IPS-15b (cell line): Measurements from ENCODE around the gene EIF2D.

Source experiments
- H3K27me3 ChIP-seq: one replicate; pipeline ENCODE4 v1.6.1; 2013; ENCODE audit warnings: low read length; ENCODE audit not compliant: control insufficient read depth, insufficient read depth
- H3K36me3 ChIP-seq: one replicate; pipeline ENCODE4 v1.6.1; 2013; ENCODE audit warnings: low read length; ENCODE audit not compliant: control insufficient read depth, insufficient read depth
- H3K4me1 ChIP-seq: one replicate; pipeline ENCODE4 v1.6.1; 2013; ENCODE audit warnings: mild to moderate bottlenecking, low read length; ENCODE audit not compliant: control insufficient read depth, insufficient read depth
- H3K4me3 ChIP-seq: one replicate; pipeline ENCODE4 v1.5.1; 2013; ENCODE audit warnings: low read depth, low read length
- H3K9ac ChIP-seq: one replicate; pipeline ENCODE4 v1.6.1; 2013; ENCODE audit warnings: low read depth, mild to moderate bottlenecking, low read length
- H3K9me3 ChIP-seq: one replicate; pipeline ENCODE4 v1.6.1; 2013; ENCODE audit warnings: mild to moderate bottlenecking, low read length; ENCODE audit not compliant: control insufficient read depth, insufficient read depth

Gene EIF2D

DNA sequence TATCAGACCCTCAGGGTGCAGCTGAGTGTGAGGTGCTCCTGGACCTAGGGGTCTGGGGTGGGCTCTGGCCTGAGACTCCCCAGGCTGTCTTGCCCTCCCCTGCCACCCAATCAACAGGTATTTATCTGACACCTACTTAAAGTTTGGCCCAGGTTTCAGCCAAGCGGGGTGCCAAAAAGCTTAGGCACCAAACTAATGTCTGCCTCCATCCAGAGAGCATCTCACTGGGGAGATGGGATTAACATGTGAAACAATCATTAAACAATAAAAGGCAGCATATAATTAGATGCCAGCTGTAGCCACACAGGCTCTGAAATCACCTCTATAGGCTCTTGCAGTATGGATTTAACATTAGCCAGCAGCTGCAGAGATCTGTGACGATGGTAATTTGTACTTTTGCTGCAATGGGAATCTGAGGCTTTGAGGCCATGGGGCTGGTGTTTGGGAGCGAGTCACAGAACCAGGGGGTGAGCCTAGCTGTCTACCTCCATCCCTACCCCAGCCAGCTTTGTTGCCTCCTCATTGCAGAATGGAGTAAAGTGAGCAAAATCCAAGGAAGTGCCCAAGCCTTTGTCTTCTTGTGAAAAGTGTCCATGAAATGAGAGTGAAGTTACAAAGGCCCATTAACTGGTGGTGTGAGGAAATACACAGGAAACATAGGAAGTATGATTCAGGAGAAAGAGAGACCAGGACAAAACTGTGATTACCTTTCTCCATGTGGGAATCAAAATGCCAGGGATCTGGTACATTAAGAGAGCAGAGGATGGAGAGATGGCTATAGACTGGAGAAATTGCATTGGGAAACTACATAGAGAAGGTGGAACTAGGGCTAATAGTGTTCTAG lies 36.1 kb downstream of the EIF2D start:
- H3K9ac ChIP-seq: no peak overlapping the region
- H3K27me3 ChIP-seq: no peaks in the 10 kb centered on the region
- no peaks in the 10 kb centered on the region for H3K4me1 ChIP-seq
- no peak overlapping the region for H3K4me3 ChIP-seq
- H3K36me3 ChIP-seq: no peaks in the 10 kb centered on the region
- H3K9me3 ChIP-seq: no peaks in the 10 kb centered on the region

DNA sequence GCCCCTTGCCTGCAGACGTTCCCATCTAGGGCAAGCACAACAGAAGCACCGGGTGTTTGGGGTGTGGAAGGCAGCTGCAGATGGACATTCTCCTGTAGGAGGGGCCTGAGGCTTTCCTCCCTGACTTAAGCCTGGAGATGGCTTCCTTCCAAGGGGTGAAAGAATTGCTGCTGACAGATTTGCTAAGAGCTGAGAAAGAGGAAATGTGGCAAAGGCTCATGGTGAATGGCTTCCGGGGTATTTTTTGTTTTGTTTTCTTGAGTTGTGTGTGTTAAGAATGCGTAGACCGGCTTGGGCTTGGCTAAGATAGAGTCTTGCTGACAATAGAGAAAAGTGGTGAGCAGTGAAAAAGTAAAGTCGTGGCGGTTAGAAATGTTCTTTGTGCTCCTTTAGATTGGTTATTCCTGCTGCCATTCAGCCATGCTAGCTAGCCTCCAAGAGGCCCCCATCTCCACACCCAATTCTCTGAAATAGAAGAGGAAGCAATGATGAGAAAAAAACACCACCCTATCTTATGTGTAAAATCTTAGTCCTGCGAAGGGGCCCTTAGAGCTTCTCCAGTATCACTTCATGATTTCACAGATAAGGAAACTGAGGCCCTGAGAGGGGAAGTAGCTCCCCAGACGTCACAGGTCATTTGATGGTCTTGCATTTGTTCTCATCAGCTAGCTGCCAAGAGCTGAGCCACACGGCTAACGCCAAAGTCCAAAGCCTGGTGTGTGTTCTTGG lies 36.9 kb downstream of the EIF2D start:
- Histone ChIP-seq H3K4me3 (no peak overlapping the region), H3K27me3 (no peaks in the 10 kb centered on the region), H3K36me3 (no peaks in the 10 kb centered on the region), H3K9ac (no peak overlapping the region), H3K4me1 (no peaks in the 10 kb centered on the region), H3K9me3 (no peaks in the 10 kb centered on the region)

DNA sequence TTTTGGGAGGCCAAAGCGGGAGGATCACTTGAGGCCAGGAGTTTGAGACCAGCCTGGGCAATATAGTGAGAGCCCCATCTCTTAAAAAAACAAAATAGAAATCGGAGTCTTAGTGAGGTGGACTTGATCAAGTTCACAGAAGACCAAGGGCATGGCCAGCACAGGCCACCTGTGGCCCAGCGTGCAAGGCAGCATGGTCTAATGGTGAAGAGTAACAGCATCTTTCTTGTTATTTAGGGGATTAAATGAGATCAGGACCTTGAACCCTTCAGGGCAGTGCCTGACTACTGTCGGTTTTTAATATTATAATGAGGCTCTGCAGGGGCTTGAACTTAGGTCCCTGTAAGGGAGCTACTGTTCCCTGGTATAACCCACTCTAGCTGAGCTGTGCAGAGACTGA lies 38.5 kb downstream of the EIF2D start:
- H3K4me1 ChIP-seq: peaks cover 3% of the 10 kb centered on the region
- no peaks in the 10 kb centered on the region for H3K36me3 ChIP-seq
- H3K9ac ChIP-seq: no peak overlapping the region
- no peak overlapping the region for H3K4me3 ChIP-seq
- no peaks in the 10 kb centered on the region for H3K27me3 ChIP-seq
- no peaks in the 10 kb centered on the region for H3K9me3 ChIP-seq

DNA sequence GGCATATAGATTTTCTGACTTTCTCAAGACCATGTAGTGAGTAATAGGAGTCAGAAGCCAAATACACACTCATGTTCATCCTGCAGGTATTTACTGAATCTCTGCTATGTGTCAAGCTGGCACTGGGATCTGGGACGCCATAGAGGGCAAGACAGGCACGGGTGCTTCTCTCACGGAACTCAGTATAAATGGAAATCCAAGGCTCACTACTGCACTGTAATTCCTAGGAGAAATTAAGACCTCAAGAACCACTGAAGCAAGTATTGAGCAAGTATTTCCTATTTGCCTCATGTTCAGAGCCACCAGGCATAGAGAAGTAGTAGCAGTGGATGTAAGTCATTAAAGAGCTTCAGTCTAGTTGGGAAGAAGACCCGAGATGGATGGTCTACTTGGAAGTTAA lies 38.9 kb downstream of the EIF2D start:
- Histone ChIP-seq H3K36me3 (no peaks in the 10 kb centered on the region), H3K27me3 (no peaks in the 10 kb centered on the region), H3K4me1 (peaks cover 3% of the 10 kb centered on the region), H3K9me3 (no peaks in the 10 kb centered on the region), H3K4me3 (no peak overlapping the region), H3K9ac (no peak overlapping the region)

DNA sequence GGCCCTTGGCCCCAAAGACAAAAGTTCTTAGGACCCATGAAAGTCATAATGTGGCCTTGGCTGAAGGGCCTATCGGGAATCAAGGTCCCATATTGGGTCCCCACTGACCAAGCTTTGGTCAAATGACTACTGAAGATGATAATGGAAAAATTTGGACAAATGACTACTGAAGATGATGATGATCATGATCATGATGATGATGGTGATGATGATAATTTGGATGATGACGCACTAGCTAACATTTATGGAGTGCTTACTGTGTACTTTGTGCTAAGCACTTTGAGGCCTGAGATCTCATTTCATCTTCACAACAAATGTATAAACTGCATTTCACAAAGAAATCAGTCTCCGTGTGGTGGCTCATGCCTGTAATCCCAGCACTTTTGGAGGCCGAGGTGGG lies 39.4 kb downstream of the EIF2D start:
- H3K27me3 ChIP-seq: no peaks in the 10 kb centered on the region
- no peak overlapping the region for H3K4me3 ChIP-seq
- peaks cover 3% of the 10 kb centered on the region for H3K4me1 ChIP-seq
- no peaks in the 10 kb centered on the region for H3K9me3 ChIP-seq
- H3K9ac ChIP-seq: no peak overlapping the region
- H3K36me3 ChIP-seq: no peaks in the 10 kb centered on the region

DNA sequence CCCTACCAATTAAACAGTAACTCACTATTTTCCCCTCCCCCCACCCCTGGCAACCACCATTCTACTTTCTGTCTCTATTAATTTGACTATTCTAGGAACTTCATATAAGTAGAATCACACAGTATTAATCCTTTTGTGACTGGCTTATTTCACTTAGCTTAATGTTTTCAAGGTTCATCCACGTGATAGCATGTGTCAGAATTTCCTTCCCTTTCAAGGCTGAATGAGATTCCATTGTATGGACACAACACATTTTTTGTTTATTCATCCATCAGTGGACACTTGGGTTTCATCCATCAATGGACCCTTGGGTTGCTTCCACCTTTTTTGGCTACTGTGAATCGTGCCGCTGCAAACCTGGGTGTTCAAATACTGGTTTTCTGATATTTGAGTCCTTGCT lies 41.7 kb downstream of the EIF2D start:
- H3K27me3 ChIP-seq: peaks cover 5% of the 10 kb centered on the region
- H3K4me3 ChIP-seq: no peak overlapping the region
- peaks cover 3% of the 10 kb centered on the region for H3K4me1 ChIP-seq
- no peaks in the 10 kb centered on the region for H3K9me3 ChIP-seq
- H3K36me3 ChIP-seq: no peaks in the 10 kb centered on the region
- H3K9ac ChIP-seq: no peak overlapping the region

DNA sequence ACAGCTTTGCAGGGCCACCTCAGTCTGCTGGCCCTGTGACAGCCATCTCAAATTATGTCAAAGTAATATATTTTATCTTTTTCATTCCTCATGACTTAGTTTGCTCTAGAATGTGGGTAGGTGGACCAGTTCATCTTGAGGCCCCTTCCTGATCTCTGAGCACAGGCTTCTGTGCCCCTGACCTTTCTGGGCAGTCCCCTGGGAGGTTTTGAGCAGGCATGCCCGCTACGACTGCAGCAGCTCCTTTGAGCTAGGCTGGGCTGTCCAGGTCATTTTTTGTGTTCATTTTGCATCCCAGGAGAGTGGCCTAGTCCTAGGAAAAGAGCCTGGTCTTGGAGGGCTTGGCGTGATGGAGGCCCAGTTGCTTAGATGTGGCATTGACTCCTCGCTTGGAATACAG lies 42.7 kb downstream of the EIF2D start:
- peaks cover 6% of the 10 kb centered on the region for H3K27me3 ChIP-seq
- H3K36me3 ChIP-seq: no peaks in the 10 kb centered on the region
- H3K9me3 ChIP-seq: no peaks in the 10 kb centered on the region
- H3K9ac ChIP-seq: no peak overlapping the region
- H3K4me3 ChIP-seq: no peak overlapping the region
- peaks cover 3% of the 10 kb centered on the region for H3K4me1 ChIP-seq

DNA sequence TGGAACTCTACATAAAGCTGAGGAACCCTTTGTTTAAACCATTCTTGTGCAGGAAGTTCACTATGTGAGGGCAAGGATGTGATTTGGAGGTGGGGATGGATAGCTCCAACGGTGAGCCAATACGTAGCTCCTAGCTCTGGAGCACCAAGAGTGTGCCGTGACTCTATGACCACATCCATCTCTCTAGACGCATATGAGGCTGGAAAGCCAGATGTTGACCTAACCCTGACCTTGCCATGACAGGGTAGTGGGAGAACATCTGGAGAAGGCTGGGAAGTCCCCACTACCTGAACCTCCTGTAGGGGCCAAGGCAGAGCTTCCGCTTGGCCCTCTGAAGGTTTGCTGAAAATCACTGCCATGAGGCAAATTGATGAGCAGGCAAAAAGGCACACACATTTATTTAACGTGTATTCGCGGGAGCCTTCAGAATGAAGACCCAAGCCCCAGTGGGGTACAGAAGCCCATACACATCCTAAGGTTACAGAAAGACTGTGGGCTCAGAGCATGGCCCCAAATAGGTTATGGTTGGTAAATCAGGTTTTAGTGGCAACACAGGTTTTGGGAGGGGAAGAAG lies 43.4 kb downstream of the EIF2D start:
- Histone ChIP-seq H3K4me3 (no peak overlapping the region), H3K36me3 (no peaks in the 10 kb centered on the region), H3K27me3 (peaks cover 8% of the 10 kb centered on the region), H3K9me3 (no peaks in the 10 kb centered on the region), H3K9ac (no peak overlapping the region), H3K4me1 (peaks cover 3% of the 10 kb centered on the region)

DNA sequence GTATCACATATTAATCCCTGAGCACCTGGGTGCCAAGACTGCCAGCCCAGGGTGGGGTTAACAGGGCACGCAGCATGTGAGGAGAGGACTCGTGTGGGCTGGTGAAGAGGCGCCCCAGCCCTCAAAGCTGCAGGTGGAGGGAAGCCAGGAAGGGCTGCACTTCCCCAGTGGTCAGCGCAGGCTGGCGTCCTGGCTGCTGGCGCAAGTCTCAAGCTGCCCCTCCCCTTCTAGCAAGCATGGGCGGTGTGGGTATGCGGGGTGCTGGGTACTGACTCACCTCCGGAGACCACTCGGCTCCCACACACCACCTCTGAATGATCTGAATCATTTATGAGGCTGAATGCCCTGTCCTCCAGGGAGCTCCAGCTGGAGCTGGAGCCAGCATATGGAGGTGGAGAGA lies 44.0 kb downstream of the EIF2D start:
- Histone ChIP-seq H3K9ac (no peak overlapping the region), H3K4me1 (peaks cover 3% of the 10 kb centered on the region), H3K27me3 (peaks cover 8% of the 10 kb centered on the region), H3K36me3 (no peaks in the 10 kb centered on the region), H3K9me3 (no peaks in the 10 kb centered on the region), H3K4me3 (no peak overlapping the region)

DNA sequence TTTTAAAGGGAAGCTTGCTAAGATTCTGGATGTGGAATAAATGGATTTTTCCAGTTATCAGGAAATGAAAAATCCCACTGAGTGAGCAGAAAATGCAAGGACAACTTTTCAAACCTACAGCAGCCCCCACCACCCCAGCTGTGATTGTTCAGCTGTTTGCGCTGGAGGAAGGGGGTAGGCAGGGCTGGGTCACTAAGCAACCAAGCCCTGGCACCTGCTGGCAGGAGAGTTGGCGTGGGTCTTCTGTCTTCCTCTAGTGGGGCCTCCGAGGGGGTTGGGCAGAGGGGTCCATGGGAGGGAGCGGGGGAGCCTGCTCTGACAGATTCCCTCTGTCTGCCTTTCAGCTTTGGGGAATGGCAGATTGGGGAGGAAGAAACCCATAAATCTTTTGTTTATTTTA lies 45.3 kb downstream of the EIF2D start:
- Histone ChIP-seq H3K27me3 (peaks cover 8% of the 10 kb centered on the region), H3K4me3 (no peak overlapping the region), H3K4me1 (peaks cover 3% of the 10 kb centered on the region), H3K36me3 (no peaks in the 10 kb centered on the region), H3K9ac (no peak overlapping the region), H3K9me3 (no peaks in the 10 kb centered on the region)

DNA sequence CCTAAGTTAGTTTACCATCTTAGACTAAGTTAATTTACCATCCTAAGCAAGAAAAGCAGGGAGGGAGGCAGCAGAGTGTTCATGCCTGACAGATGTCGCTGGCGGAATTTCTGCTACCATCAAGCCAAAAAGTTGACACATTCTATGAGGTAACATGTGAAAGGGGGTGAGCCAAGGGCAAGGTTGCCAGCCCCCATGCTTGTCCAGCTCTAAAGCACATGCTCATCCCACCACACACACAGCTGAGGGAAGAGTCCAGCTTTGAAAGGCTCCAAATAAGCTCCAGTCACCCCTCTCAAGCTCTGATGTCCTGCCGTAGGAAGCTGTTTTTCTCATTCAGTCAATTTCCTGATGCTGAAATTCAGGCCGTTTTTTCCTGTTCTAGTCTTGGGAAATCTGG lies 46.3 kb downstream of the EIF2D start:
- H3K4me1 ChIP-seq: peaks cover 3% of the 10 kb centered on the region
- H3K9me3 ChIP-seq: no peaks in the 10 kb centered on the region
- no peak overlapping the region for H3K4me3 ChIP-seq
- H3K36me3 ChIP-seq: no peaks in the 10 kb centered on the region
- H3K9ac ChIP-seq: no peak overlapping the region
- peaks cover 8% of the 10 kb centered on the region for H3K27me3 ChIP-seq
